Subcutaneous adipose tissue (tissue), 4 donors: ENCODE results near the gene ZNF221. TPM values are rescaled to one million over a fixed set of nuclear protein-coding genes. Genes with fewer than 3 reads are reported as not detected.

Source experiments
- total RNA-seq, 4 donors: library from RNA; depleted of rRNA; stranded (reverse); fragments of >200 nt; gene quantifications; one replicate each; pipeline ENCODE4 v1.1.0, GENCODE V29; 2016
- TF ChIP-seq, protein P1 (sequence below): fragments of 450-650 bp; IDR thresholded peaks from one replicate; pipeline ENCODE4 v1.5.1; 2016; ENCODE audit warnings: low read depth, mild to moderate bottlenecking, control low read depth, antibody characterized with exemption, moderate library complexity

Gene ZNF221
- total RNA-seq, 4 donors from 2014 or later: 4.5 to 6.8 (median 5.6) TPM

DNA sequence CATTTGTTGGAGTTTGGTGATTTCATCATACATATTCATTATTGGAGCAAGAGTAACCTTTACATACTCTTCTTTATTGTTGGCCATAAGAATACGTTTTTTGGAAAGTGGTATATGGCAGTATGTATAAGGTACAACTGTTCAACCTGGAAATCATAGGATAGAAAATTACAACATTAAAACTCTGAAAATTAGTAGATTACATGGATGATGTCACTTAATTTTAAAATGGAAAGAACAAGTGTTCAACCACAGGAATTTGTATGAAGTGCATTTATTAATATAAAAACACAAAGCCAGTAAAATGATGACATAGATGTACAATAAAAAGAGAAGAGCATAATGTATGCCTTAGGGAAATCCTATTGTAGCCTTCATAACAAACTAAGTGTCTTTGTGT, 25.7 kb downstream of the ZNF221 start:
- TF ChIP-seq, protein P1, sequence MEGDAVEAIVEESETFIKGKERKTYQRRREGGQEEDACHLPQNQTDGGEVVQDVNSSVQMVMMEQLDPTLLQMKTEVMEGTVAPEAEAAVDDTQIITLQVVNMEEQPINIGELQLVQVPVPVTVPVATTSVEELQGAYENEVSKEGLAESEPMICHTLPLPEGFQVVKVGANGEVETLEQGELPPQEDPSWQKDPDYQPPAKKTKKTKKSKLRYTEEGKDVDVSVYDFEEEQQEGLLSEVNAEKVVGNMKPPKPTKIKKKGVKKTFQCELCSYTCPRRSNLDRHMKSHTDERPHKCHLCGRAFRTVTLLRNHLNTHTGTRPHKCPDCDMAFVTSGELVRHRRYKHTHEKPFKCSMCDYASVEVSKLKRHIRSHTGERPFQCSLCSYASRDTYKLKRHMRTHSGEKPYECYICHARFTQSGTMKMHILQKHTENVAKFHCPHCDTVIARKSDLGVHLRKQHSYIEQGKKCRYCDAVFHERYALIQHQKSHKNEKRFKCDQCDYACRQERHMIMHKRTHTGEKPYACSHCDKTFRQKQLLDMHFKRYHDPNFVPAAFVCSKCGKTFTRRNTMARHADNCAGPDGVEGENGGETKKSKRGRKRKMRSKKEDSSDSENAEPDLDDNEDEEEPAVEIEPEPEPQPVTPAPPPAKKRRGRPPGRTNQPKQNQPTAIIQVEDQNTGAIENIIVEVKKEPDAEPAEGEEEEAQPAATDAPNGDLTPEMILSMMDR: no peak

DNA sequence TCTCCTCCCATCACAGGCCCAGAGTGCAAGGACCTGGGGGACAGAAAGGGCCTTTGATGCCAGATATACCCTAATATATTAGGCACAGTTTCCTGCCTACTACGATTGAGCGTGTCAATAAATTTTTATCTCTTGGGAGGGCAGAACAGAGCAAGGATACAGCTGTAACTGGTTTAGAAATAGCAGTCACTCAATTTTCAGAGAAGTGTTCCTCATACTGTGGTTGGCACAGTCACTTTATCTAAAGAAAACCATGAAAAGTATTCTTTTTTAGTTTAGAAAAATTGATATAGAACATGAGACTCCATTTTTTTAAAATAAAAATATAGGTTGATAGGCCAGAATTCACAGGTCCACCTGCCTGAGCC, 32.5 kb downstream of the ZNF221 start:
- TF ChIP-seq, protein P1: no peak

DNA sequence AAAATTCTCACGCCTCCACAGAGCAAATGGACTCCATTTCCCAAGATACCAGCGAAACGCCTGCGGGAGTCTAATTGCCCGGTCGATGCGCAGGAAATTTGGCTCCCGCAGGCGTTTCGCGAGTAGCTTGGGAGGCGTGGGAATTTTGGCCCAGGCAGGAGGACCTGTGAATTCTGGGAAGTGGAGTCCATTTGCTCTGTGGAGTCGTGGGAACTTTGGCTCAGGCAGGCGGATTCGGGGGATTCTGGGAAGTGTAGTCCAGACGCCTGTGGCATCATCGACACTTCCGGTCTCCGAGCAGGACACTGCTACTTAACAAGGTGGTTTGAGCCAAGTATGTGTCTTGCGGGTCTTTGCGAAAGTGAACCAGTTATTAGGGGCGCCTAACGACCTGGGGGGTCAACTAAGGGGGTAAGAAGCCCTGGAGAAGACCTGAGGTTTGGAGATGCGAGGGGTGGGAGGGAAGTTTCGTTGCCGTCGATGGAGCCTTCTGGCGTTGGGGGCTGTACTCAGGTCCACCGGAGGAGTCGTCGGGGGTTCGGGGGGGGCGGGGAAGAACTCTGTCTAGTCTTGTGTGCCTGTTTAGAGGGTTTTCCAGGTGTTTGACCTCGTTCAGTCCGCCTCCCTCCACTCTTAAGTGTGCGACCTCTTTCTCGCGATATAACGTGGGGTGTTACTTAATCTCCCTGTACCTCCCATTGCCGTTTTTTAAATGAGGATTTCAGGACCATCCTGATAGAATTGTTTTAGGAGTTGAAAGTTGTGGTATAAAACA, 33.1 kb downstream of the ZNF221 start, which contains the start of gene ZNF155:
Gene ZNF155 (plus strand): TSS at position 277 of the 775 bp plus-strand sequence. CDS start 4,356 bp downstream, outside the sequence.
- TF ChIP-seq, protein P1: no peak

DNA sequence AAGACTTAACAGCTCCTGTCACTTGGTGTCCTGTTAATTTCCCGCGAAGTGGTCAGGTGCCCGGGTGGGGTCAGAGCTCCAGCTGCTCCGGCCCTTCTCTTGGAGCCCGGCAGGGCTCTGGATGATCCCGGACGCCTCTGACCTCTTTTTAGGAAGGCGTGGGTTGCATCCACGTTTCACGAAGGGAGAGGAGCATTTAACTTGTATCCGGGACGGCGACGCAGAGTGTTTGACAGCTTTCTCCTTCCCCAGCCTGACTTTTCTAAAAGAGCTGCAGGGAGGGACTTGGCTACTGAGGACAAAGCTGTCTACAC, 33.6 kb downstream of the ZNF221 start:
- TF ChIP-seq, protein P1: no peak

DNA sequence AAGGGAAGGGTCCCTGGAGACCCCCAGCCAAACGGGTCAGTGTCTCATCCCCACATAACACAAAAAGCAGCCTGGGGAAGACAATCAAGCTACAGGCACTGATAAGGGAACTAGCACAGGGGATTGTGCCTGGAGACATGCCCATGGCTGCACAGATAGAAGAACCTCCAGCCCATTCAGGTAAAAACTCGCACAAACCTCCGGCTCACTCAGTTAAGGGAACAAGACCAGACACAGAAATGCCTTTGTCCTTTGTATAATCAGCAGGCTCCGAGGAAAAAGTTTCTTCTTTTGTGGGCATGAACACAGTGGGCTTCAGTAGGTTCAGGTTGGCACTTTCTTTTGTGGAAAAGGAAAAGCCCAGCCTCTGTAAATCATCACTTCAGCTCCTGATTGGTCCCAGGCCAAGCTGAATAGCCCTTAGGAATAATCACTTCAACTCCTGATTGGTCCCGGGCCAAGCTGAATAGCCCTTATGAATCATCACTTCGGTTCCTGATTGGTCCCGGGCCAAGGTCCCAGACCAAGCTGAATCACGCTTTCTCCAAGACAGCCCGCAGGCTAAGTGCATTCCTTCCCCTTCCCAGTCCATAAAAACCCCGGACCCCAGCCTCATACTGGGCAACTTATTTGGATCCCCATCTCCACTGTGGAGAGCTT, 46.7 kb downstream of the ZNF221 start:
- TF ChIP-seq, protein P1: no peak

DNA sequence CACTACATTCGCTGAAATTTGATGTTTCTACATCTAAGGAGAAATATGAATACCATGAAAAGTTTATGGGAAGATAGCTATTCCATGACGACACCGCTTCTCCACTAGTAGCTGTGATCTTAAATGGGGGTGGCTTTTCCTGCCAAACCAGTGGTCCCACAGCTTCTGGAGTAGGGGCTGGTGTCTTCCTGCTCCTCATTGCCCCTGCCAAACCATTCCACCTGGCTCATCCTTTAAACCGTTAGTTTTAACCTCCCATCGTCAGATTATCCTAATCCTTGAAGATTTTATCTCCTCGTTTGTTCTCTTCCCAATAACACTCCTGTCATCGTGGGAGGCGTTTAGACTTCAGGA, 51.2 kb downstream of the ZNF221 start:
- TF ChIP-seq, protein P1: no peak

DNA sequence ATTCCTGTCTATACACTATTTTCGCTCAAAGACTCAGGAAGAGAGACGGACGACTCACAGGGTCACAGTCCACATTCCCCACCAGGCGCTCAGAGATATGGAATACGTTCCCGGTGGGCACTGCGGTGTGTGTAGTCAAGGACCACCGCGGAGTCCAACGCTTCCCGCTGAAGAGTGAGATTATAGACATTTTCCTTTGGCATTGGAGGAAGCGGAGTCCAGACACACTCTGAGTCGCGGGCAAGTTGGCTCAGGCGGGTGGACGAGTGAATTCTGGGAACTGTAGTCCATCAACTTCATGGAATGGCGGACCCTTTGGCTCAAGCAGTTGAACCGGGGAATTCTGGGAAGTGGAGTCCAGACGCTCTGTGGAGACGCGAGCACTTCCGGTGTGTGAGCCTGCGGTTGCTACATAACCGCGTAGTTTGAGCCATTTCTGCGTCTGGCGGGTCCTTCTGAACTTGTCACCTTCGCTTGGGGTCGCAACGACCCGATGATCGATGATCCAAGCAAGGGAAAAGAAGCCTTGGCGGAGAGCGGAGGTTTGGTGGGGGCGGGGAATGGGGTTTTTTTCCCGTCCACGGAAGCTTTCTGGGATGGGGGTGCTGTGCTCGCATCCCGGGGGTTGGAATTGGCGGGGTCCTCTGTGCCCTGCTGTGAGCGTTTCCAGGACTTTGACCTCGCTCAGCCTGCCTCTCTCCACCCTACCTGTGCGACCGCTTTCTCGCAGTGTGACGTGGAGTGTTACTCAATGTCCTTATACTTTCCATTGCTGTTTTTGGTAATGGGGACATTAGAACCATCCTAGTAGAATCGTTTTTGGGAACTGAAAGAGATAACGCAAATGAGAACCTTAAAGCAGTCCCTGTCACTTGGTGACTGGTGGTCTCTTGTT, 51.8 kb downstream of the ZNF221 start, which contains the start of gene ZNF230:
Gene ZNF230 (plus strand): TSS at position 392 of the 895 bp plus-strand sequence. CDS start 4,122 bp downstream, outside the sequence.
- TF ChIP-seq, protein P1: no peak
